ENCODE results near the gene ZFP14.

DNA sequence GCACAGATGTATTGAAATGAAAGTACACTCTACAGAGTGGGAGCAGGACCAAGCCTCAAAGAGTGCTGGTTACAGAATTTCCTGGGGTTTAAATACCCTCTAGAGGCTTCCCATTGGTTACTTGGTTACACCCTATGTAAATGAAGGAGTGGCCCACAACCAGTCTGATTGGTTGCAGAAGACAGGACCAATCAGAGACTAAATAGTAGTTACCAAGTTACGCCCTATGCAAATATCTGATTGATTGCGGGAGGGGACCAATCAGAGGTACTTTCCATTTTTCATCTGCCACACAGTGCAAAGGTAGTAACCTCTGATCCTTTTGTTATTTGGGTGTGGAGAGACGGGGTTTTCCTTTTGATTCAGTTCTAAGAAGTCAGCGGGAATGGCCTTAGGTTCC lies 44.9 kb upstream of the ZFP14 start:
- TF ChIP-seq POLR2A (IDR thresholded peaks at IDR 0.05; ENCODE audit: low read depth, low read length) = no peak
- no peak for TF ChIP-seq RAD21 (IDR thresholded peaks at IDR 0.05; ENCODE audit: low read length)
- TF ChIP-seq, protein P1, sequence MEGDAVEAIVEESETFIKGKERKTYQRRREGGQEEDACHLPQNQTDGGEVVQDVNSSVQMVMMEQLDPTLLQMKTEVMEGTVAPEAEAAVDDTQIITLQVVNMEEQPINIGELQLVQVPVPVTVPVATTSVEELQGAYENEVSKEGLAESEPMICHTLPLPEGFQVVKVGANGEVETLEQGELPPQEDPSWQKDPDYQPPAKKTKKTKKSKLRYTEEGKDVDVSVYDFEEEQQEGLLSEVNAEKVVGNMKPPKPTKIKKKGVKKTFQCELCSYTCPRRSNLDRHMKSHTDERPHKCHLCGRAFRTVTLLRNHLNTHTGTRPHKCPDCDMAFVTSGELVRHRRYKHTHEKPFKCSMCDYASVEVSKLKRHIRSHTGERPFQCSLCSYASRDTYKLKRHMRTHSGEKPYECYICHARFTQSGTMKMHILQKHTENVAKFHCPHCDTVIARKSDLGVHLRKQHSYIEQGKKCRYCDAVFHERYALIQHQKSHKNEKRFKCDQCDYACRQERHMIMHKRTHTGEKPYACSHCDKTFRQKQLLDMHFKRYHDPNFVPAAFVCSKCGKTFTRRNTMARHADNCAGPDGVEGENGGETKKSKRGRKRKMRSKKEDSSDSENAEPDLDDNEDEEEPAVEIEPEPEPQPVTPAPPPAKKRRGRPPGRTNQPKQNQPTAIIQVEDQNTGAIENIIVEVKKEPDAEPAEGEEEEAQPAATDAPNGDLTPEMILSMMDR (conservative IDR thresholded peaks at IDR 0.05; ENCODE audit: low read depth, low read length) = no peak
- no peak for TF ChIP-seq SMC3 (IDR thresholded peaks at IDR 0.05; ENCODE audit: low read depth, low read length)
- TF ChIP-seq BHLHE40 (IDR thresholded peaks at IDR 0.05; ENCODE audit: low read depth, low read length) = no peak
- TF ChIP-seq, protein P2, sequence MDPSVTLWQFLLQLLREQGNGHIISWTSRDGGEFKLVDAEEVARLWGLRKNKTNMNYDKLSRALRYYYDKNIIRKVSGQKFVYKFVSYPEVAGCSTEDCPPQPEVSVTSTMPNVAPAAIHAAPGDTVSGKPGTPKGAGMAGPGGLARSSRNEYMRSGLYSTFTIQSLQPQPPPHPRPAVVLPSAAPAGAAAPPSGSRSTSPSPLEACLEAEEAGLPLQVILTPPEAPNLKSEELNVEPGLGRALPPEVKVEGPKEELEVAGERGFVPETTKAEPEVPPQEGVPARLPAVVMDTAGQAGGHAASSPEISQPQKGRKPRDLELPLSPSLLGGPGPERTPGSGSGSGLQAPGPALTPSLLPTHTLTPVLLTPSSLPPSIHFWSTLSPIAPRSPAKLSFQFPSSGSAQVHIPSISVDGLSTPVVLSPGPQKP (IDR thresholded peaks at IDR 0.05; ENCODE audit: borderline replicate concordance, low read depth, low read length) = no peak
- TF ChIP-seq FOS (IDR thresholded peaks at IDR 0.05; ENCODE audit: low read depth, low read length) = no peak
- TF ChIP-seq RCOR1 (IDR thresholded peaks at IDR 0.05; ENCODE audit: insufficient replicate concordance, low read length) = no peak
- TF ChIP-seq MAFK (IDR thresholded peaks at IDR 0.05; ENCODE audit: low read depth, low read length) = no peak
- TF ChIP-seq MXI1 (IDR thresholded peaks at IDR 0.05; ENCODE audit: borderline replicate concordance, low read depth, low read length) = no peak
- no peak for TF ChIP-seq CHD1 (IDR thresholded peaks at IDR 0.05; ENCODE audit: low read depth, low read length)

All from IMR-90 (cell line).